ENCODE results near the gene CTH. TPM values are rescaled to one million over a fixed set of nuclear protein-coding genes. Genes with fewer than 3 reads are reported as not detected.
"Not testable (repeated sequence)": the region's sequence is repeated elsewhere in the genome, so short reads cannot be mapped to it uniquely, and the experiment has no call there.

The CTH gene
- total RNA-seq, 2 experiments from 2014 or later, result 2.3 to 2.7 TPM

GRCh38 chr1:70477905-70478304, 66.8 kb downstream of the CTH start:
- POLR2A ChIA-PET, result not testable (repeated sequence)

DNA sequence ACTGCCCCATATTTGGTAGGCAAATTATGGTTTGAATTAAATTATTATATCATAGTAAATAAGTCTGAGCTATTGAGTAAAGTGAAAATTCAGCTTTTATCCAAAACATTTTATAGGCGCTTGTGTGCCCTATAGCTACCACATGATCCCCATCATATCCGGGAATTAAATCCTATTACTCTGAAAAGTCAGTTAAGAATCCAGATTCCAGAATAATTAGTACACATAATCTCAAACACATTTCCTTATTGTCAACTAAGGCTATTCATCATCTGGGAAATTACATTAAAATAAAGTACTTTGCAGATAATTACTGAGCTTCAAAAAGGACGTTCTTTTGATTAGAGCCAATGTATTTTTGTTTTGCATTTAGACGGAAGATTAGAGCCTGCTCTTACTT, 72.3 kb downstream of the CTH start:
- Mint-ChIP-seq H3K27ac (no peak overlapping the region), H3K4me1 (no peaks in the 10 kb centered on the region), H3K9me3 (no peaks in the 10 kb centered on the region), H3K27me3 (peaks cover 3% of the 10 kb centered on the region), H3K4me3 (no peak overlapping the region), H3K36me3 (no peaks in the 10 kb centered on the region)
- DNase-seq (no peak), ATAC-seq (ENCODE audit: low read depth) (no peak)
- POLR2A ChIA-PET, result no interaction called here

More at GRCh38 chr1:70477905-70478304, 66.8 kb downstream of the CTH start:
- H3K9me3 Mint-ChIP-seq; H3K4me1 Mint-ChIP-seq; H3K36me3 Mint-ChIP-seq; H3K27me3 Mint-ChIP-seq; H3K27ac Mint-ChIP-seq; H3K4me3 Mint-ChIP-seq; DNase-seq; ATAC-seq (ENCODE audit: low read depth): not testable (repeated sequence)

GRCh38 chr1:70485624-70486023, 74.6 kb downstream of the CTH start:
- ATAC-seq (ENCODE audit: low read depth), result no peak
- Mint-ChIP-seq H3K4me1 (no peaks in the 10 kb centered on the region), H3K27ac (no peak overlapping the region), H3K9me3 (no peaks in the 10 kb centered on the region), H3K27me3 (peaks cover 3% of the 10 kb centered on the region), H3K4me3 (no peak overlapping the region), H3K36me3 (no peaks in the 10 kb centered on the region)
- no peak for DNase-seq
- POLR2A ChIA-PET, result no interaction called here

- POLR2A ChIA-PET, result no interaction called here
- no peak for ATAC-seq (ENCODE audit: low read depth)
- H3K4me1 Mint-ChIP-seq, result no peaks in the 10 kb centered on the region
- no peak overlapping the region for H3K4me3 Mint-ChIP-seq
- H3K36me3 Mint-ChIP-seq, result no peaks in the 10 kb centered on the region
- peaks cover 12% of the 10 kb centered on the region for H3K27me3 Mint-ChIP-seq
- DNase-seq, result no peak
- no peaks in the 10 kb centered on the region for H3K9me3 Mint-ChIP-seq
- H3K27ac Mint-ChIP-seq, result no peak overlapping the region
Measured at GRCh38 chr1:70486676-70487458, 75.8 kb downstream of the CTH start.

- H3K27ac Mint-ChIP-seq, result no peak overlapping the region
- ATAC-seq (ENCODE audit: low read depth) (no peak), DNase-seq (no peak)
- H3K4me3 Mint-ChIP-seq, result no peak overlapping the region
- POLR2A ChIA-PET, result no interaction called here
- H3K4me1 Mint-ChIP-seq, result no peaks in the 10 kb centered on the region
- H3K27me3 Mint-ChIP-seq, result peaks cover 12% of the 10 kb centered on the region
- no peaks in the 10 kb centered on the region for H3K36me3 Mint-ChIP-seq
- H3K9me3 Mint-ChIP-seq, result no peaks in the 10 kb centered on the region
Measured at GRCh38 chr1:70487459-70487815, 76.4 kb downstream of the CTH start.

GRCh38 chr1:70487910-70488665, 77.0 kb downstream of the CTH start:
- POLR2A ChIA-PET, result no interaction called here
- Mint-ChIP-seq H3K27ac (no peak overlapping the region), H3K4me1 (no peaks in the 10 kb centered on the region), H3K9me3 (no peaks in the 10 kb centered on the region), H3K36me3 (no peaks in the 10 kb centered on the region), H3K27me3 (peaks cover 12% of the 10 kb centered on the region), H3K4me3 (no peak overlapping the region)
- ATAC-seq (ENCODE audit: low read depth), result no peak
- no peak for DNase-seq

Other genes with a start within 250 kb of the CTH start
- 10 to 100 TPM; 16.9 to 18.8 TPM for gene LRRC40, start 205.7 kb upstream of the CTH start, total RNA-seq
- 100 to 1,000 TPM; 242 to 252 TPM for gene SRSF11, start 189.9 kb upstream of the CTH start, total RNA-seq
- 10 to 100 TPM; 25.9 to 28.1 TPM for gene ANKRD13C, start 56.5 kb upstream of the CTH start, total RNA-seq